Measurements from ENCODE around the gene RIMKLA. TPM values are rescaled to one million over a fixed set of nuclear protein-coding genes. Genes with fewer than 3 reads are reported as not detected.

RIMKLA gene
- total and polyA plus RNA-seq, 2 of the 13 experiments (the other 11 are each of a cell fraction or from before 2014, with no cell fraction given) = 2.5 to 3.8 TPM

DNA sequence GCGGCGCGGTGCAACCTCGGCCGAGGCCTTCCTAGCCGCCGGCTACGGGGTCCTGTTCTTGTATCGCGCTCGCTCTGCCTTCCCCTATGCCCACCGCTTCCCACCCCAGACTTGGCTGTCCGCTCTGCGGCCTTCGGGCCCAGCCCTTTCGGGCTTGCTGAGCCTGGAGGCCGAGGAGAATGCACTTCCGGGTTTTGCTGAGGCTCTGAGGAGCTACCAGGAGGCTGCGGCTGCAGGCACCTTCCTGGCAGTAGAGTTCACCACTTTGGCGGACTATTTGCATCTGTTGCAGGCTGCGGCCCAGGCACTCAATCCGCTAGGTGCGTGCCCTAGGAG, 76.1 kb downstream of the RIMKLA start (continued):
- TF ChIP-seq ZNF83 (CRISPR knock-in tag; IDR thresholded peaks at IDR 0.05; ENCODE audit: borderline replicate concordance) (no peak), ZSCAN29 (CRISPR knock-in tag; conservative IDR thresholded peaks at IDR 0.05) (no peak), CENPT (CRISPR knock-in tag; IDR thresholded peaks at IDR 0.05; ENCODE audit: low read depth) (no peak), RAD51 (IDR thresholded peaks at IDR 0.05; ENCODE audit: borderline replicate concordance) (no peak), ZNF274 (CRISPR knock-in tag; IDR thresholded peaks at IDR 0.05) (no peak), SNAPC5 (CRISPR knock-in tag; IDR thresholded peaks at IDR 0.05; ENCODE audit: borderline replicate concordance) (no peak), SALL2 (CRISPR knock-in tag; IDR thresholded peaks at IDR 0.05) (no peak), YEATS2 (CRISPR knock-in tag; IDR thresholded peaks at IDR 0.05; ENCODE audit: borderline replicate concordance) (no peak), THAP7 (CRISPR knock-in tag; IDR thresholded peaks at IDR 0.05) (peak; percentile 11; the same call in 1 of the 2 replicates), NKX3-1 (CRISPR knock-in tag; IDR thresholded peaks at IDR 0.05) (peak; percentile 23; the same call in 1 of the 2 replicates), ZMYM2 (CRISPR knock-in tag; IDR thresholded peaks at IDR 0.05) (no peak), ZNF747 (CRISPR knock-in tag; IDR thresholded peaks at IDR 0.05; ENCODE audit: borderline replicate concordance) (no peak), NR2C2 (CRISPR knock-in tag; IDR thresholded peaks at IDR 0.05; ENCODE audit: borderline replicate concordance) (peak; percentile 80), MYC (CRISPR knock-in tag; IDR thresholded peaks at IDR 0.05; ENCODE audit: borderline replicate concordance) (no peak), ASH2L (IDR thresholded peaks at IDR 0.05; ENCODE audit: insufficient read length, low read depth, low read length) (peak; percentile 5), ZNF24 (IDR thresholded peaks at IDR 0.05) (no peak), ZNF780A (CRISPR knock-in tag; IDR thresholded peaks at IDR 0.05) (no peak), ZHX1 (CRISPR knock-in tag; IDR thresholded peaks at IDR 0.05; ENCODE audit: low read depth) (no peak), ZNF446 (CRISPR knock-in tag; IDR thresholded peaks at IDR 0.05) (no peak)
- TF ChIP-seq, protein P1, sequence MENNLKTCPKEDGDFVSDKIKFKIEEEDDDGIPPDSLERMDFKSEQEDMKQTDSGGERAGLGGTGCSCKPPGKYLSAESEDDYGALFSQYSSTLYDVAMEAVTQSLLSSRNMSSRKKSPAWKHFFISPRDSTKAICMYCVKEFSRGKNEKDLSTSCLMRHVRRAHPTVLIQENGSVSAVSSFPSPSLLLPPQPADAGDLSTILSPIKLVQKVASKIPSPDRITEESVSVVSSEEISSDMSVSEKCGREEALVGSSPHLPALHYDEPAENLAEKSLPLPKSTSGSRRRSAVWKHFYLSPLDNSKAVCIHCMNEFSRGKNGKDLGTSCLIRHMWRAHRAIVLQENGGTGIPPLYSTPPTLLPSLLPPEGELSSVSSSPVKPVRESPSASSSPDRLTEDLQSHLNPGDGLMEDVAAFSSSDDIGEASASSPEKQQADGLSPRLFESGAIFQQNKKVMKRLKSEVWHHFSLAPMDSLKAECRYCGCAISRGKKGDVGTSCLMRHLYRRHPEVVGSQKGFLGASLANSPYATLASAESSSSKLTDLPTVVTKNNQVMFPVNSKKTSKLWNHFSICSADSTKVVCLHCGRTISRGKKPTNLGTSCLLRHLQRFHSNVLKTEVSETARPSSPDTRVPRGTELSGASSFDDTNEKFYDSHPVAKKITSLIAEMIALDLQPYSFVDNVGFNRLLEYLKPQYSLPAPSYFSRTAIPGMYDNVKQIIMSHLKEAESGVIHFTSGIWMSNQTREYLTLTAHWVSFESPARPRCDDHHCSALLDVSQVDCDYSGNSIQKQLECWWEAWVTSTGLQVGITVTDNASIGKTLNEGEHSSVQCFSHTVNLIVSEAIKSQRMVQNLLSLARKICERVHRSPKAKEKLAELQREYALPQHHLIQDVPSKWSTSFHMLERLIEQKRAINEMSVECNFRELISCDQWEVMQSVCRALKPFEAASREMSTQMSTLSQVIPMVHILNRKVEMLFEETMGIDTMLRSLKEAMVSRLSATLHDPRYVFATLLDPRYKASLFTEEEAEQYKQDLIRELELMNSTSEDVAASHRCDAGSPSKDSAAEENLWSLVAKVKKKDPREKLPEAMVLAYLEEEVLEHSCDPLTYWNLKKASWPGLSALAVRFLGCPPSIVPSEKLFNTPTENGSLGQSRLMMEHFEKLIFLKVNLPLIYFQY (CRISPR knock-in tag; IDR thresholded peaks at IDR 0.05; ENCODE audit: borderline replicate concordance) = no peak

All from HepG2 (cell line).